Caco-2 (cell line): ENCODE results near the gene SELENOH. TPM values are rescaled to one million over a fixed set of nuclear protein-coding genes. Genes with fewer than 3 reads are reported as not detected.
A peak's percentile ranks its signal among the peaks of the same experiment; 100 is the strongest.

ENCODE experiments used
- BruUV-seq: library from RNA; stranded (reverse); fragments of 400-500 nt; replicated peaks from 2 replicates; lab custom pipeline; 2021; lab: Mats Ljungman, UMichigan
- CTCF ChIA-PET: fragments of 300-600 bp; sonication (Branson Sonifier 250); formaldehyde crosslinking; loops from one replicate; lab custom pipeline; 2022; ENCODE audit warnings: antibody characterized with exemption; lab: Charles Lee
- POLR2A ChIA-PET: fragments of 300-600 bp; sonication (Branson Sonifier 250); formaldehyde crosslinking; loops from one replicate; lab custom pipeline; 2022; ENCODE audit warnings: antibody characterized with exemption; lab: Charles Lee
- DNase-seq, 2 experiments: peaks; one replicate each; pipeline versions ENCODE4 v3.0.0 to v3.0.0-alpha.2; 2020 to 2022
- H3K27me3 ChIP-seq: replicated peaks from 2 replicates; pipeline ENCODE4 v1.6.0; 2011; ENCODE audit warnings: low read length; ENCODE audit not compliant: control insufficient read depth, insufficient read depth
- H3K36me3 ChIP-seq: 2 replicates; pipeline ENCODE4 v1.5.1; 2011; ENCODE audit warnings: low read length; ENCODE audit not compliant: control insufficient read depth, insufficient read depth
- H3K4me1 ChIP-seq: fragments of 250-450 bp; sonication (Bioruptor Pico); 2 replicates; pipeline ENCODE4 v1.5.1; 2020; ENCODE audit warnings: mild to moderate bottlenecking
- H3K4me3 ChIP-seq: 2 replicates; pipeline ENCODE4 v1.5.1; 2011; ENCODE audit warnings: low read depth, mild to moderate bottlenecking, control low read depth, low read length
- H3K9me3 ChIP-seq: fragments of 250-450 bp; sonication (Bioruptor Pico); 2 replicates; pipeline ENCODE4 v1.5.1; 2020; ENCODE audit warnings: mild to moderate bottlenecking, moderate library complexity
- H3K27ac Mint-ChIP-seq: one replicate; pipeline ENCODE4 v1.8.0; 2022; ENCODE audit warnings: mixed read lengths; ENCODE audit not compliant: unreplicated experiment
- H3K27me3 Mint-ChIP-seq: one replicate; pipeline ENCODE4 v1.8.0; 2022; ENCODE audit warnings: mixed read lengths; ENCODE audit not compliant: insufficient read depth, unreplicated experiment
- H3K36me3 Mint-ChIP-seq: one replicate; pipeline ENCODE4 v1.8.0; 2022; ENCODE audit warnings: mild to moderate bottlenecking, mixed read lengths; ENCODE audit not compliant: insufficient read depth, unreplicated experiment
- H3K4me1 Mint-ChIP-seq: one replicate; pipeline ENCODE4 v1.8.0; 2022; ENCODE audit warnings: low read depth, mixed read lengths; ENCODE audit not compliant: unreplicated experiment
- H3K4me3 Mint-ChIP-seq: one replicate; pipeline ENCODE4 v1.8.0; 2022; ENCODE audit warnings: mild to moderate bottlenecking, moderate library complexity, mixed read lengths; ENCODE audit not compliant: unreplicated experiment
- H3K9me3 Mint-ChIP-seq: one replicate; pipeline ENCODE4 v1.8.0; 2022; ENCODE audit warnings: mixed read lengths; ENCODE audit not compliant: unreplicated experiment
- intact Hi-C: fragments of 100-400 bp; cut with micrococcal nuclease; formaldehyde crosslinking; loops from one replicate; pipeline ENCODE4 v1.10.0; 2022; ENCODE audit not compliant: unreplicated experiment
- total RNA-seq: library from RNA; stranded (reverse); gene quantifications from 2 replicates; pipeline ENCODE4 v1.2.3, GENCODE V29; 2022
- TF ChIP-seq, protein P1 (sequence below), 2 experiments: fragments of 200-600 bp in 1 of 2; IDR thresholded peaks; 1 replicate in 1 of 2; 2 replicates in 1 of 2; pipeline versions ENCODE4 v1.5.1 to v1.8.0; 2011 to 2022; ENCODE audit warnings: antibody characterized with exemption in 1 of 2, control low read depth in 1 of 2, inconsistent platforms in 1 of 2, low read depth in 1 of 2, low read length in 1 of 2, mild to moderate bottlenecking in 1 of 2, moderate library complexity in 1 of 2; ENCODE audit not compliant: insufficient read depth in 1 of 2, severe bottlenecking in 1 of 2, unreplicated experiment in 1 of 2

Gene SELENOH
- total RNA-seq, 1 experiment from 2014 or later: 174 TPM

DNA sequence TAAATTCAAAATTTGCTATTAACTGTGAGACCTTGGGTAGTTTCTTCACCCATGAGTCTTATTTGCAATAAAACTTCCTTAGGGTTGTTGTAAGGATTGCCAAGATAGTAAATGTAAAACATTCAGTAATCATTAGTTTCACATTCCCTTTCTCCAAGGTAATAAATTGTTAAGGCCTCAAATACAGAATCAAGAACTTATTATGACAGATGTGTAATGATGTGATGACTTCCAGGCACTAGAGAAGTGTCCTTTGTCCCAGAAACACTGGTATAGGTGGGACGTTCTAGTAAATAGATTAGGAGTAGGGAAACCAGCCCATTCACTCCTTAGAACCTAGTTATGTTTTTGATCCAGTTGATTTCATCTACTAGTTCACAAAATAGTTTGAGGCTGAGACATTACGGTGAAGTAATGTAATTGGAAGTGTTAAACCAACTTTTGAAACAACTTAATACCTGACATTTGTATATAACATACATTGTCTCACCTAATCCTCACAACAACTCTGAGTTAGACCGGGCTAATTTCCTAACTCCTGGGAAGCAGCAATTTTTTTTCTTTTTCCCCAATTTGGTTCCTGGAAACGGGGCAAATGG is 45.8 kb downstream of the SELENOH start:
- no TSS peak for BruUV-seq
- TF ChIP-seq, protein P1, sequence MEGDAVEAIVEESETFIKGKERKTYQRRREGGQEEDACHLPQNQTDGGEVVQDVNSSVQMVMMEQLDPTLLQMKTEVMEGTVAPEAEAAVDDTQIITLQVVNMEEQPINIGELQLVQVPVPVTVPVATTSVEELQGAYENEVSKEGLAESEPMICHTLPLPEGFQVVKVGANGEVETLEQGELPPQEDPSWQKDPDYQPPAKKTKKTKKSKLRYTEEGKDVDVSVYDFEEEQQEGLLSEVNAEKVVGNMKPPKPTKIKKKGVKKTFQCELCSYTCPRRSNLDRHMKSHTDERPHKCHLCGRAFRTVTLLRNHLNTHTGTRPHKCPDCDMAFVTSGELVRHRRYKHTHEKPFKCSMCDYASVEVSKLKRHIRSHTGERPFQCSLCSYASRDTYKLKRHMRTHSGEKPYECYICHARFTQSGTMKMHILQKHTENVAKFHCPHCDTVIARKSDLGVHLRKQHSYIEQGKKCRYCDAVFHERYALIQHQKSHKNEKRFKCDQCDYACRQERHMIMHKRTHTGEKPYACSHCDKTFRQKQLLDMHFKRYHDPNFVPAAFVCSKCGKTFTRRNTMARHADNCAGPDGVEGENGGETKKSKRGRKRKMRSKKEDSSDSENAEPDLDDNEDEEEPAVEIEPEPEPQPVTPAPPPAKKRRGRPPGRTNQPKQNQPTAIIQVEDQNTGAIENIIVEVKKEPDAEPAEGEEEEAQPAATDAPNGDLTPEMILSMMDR (IDR thresholded peaks at IDR 0.05; ENCODE audit: insufficient read depth in 1 of 2, low read depth in 1 of 2, low read length in 1 of 2, severe bottlenecking in 1 of 2, unreplicated experiment in 1 of 2): no peak
- Histone ChIP-seq H3K4me3 (no peak overlapping the region), H3K4me1 (peaks cover 95% of the 10 kb centered on the region), H3K36me3 (peaks cover 5% of the 10 kb centered on the region; the same call in 1 of the 2 replicates), H3K27me3 (no peaks in the 10 kb centered on the region), H3K9me3 (no peaks in the 10 kb centered on the region)
- no peaks in the 10 kb centered on the region for H3K9me3 Mint-ChIP-seq
- peaks cover 67% of the 10 kb centered on the region for H3K36me3 Mint-ChIP-seq
- ChIA-PET POLR2A (interaction anchor here (1.5 kb wide), 3 partner anchors 8 to 26 kb away, joined by 9 to 27 read pairs (median 16); partner anchors contain the start of gene CTNND1), CTCF (interaction anchor here (0.9 to 2.5 kb wide), 3 partner anchors 10 to 13 kb away, joined by 5 to 20 read pairs (median 6); no protein-coding TSS in a partner anchor)
- H3K27me3 Mint-ChIP-seq: no peaks in the 10 kb centered on the region
- no peak for DNase-seq
- peak overlapping the region; percentile 64 for H3K4me3 Mint-ChIP-seq
- H3K27ac Mint-ChIP-seq: peak overlapping the region; percentile 86
- peaks cover 44% of the 10 kb centered on the region for H3K4me1 Mint-ChIP-seq
- intact Hi-C loops: no loop called here

DNA sequence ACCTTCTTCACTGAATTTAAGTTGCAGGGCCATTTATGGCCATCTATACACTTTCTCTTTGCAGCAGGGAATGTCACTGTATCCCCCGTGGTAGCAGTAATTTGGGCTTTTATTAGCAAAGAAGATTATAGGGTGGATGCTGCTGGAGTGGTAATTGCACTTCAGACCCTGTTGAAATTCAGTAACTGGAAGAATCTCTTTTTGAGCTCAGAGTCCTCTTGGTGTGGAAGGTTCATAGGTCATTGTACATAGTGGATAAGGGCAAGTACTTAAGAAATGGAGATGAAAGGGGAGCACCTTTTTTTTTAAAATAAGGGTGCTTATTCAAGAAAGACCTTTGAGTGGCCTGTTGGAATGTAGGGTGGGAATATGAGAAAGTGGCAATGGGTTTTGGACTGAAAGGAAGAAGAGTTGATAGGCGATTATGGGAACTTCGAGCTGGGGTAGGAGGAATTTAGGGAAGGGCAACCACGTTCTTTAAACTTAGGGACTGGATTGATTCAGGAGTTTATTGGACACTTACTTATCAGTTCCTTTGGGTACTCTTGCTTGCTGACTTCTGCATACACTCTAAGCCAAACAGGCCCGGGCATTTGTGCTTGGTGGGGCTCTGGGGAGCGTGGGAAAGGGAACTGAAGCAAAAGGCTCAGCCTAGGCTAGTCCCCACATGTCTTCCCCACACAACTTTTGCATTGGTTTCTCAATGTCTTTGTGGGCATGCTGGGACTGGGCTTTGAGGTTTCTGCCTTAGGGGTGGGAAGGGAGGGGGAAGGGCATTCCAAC is 46.8 kb downstream of the SELENOH start:
- peak overlapping the region; percentile 64 for H3K4me3 Mint-ChIP-seq
- peak overlapping the region; percentile 86 for H3K27ac Mint-ChIP-seq

More for the DNA sequence above, 46.8 kb downstream of the SELENOH start:
- Histone ChIP-seq H3K4me1 (peaks cover 95% of the 10 kb centered on the region), H3K9me3 (no peaks in the 10 kb centered on the region), H3K36me3 (peaks cover 5% of the 10 kb centered on the region; the same call in 1 of the 2 replicates), H3K4me3 (no peak overlapping the region), H3K27me3 (no peaks in the 10 kb centered on the region)
- TF ChIP-seq, protein P1 (IDR thresholded peaks at IDR 0.05; ENCODE audit: insufficient read depth in 1 of 2, low read depth in 1 of 2, low read length in 1 of 2, severe bottlenecking in 1 of 2, unreplicated experiment in 1 of 2): no peak
- DNase-seq: peak; percentile 62 to 77
- ChIA-PET POLR2A (interaction anchor here (0.6 to 1.5 kb wide), 6 partner anchors 9 to 47 kb away, joined by 3 to 27 read pairs (median 7); partner anchors contain the start of genes CTNND1 and SELENOH), CTCF (interaction anchor here (0.9 to 2.5 kb wide), 6 partner anchors 9 to 37 kb away, joined by 5 to 20 read pairs (median 8); partner anchors contain the start of genes BTBD18 and CTNND1)
- peaks cover 49% of the 10 kb centered on the region for H3K4me1 Mint-ChIP-seq
- BruUV-seq: no TSS peak
- H3K27me3 Mint-ChIP-seq: no peaks in the 10 kb centered on the region
- no peaks in the 10 kb centered on the region for H3K9me3 Mint-ChIP-seq
- H3K36me3 Mint-ChIP-seq: peaks cover 69% of the 10 kb centered on the region
- intact Hi-C loops: loop anchor here (1.0 kb wide), 2 partner anchors 9 to 12 kb away; no protein-coding TSS in a partner anchor
